Skeletal muscle cell (primary cell): ENCODE results near the gene COL12A1.
A peak's percentile ranks its signal among the peaks of the same experiment; 100 is the strongest.

Experiments used
- DNase-seq: peaks from one replicate; pipeline ENCODE4 v3.0.0-alpha.2; 2010; ENCODE audit warnings: low read depth
- H3K4me3 ChIP-seq: 2 replicates; pipeline ENCODE4 v1.5.1; 2011; ENCODE audit warnings: low read depth, mild to moderate bottlenecking, control low read depth, low read length, moderate library complexity

Gene COL12A1

GRCh38 chr6:75084872-75085381 lies 120.9 kb downstream of the COL12A1 start:
- DNase-seq = no peak
- no peak overlapping the region for H3K4me3 ChIP-seq

GRCh38 chr6:75084018-75084417 lies 121.8 kb downstream of the COL12A1 start:
- no peak overlapping the region for H3K4me3 ChIP-seq
- DNase-seq = no peak

GRCh38 chr6:75081921-75082320 lies 123.9 kb downstream of the COL12A1 start:
- no peak overlapping the region for H3K4me3 ChIP-seq
- no peak for DNase-seq

GRCh38 chr6:75081047-75081446 lies 124.8 kb downstream of the COL12A1 start:
- DNase-seq = no peak
- H3K4me3 ChIP-seq = no peak overlapping the region

GRCh38 chr6:75079589-75079988 lies 126.3 kb downstream of the COL12A1 start:
- no peak for DNase-seq
- no peak overlapping the region for H3K4me3 ChIP-seq

- no peak overlapping the region for H3K4me3 ChIP-seq
- no peak for DNase-seq
Observed at GRCh38 chr6:75077701-75078100, 128.2 kb downstream of the COL12A1 start.

GRCh38 chr6:75076009-75076408 lies 129.8 kb downstream of the COL12A1 start:
- no peak for DNase-seq
- no peak overlapping the region for H3K4me3 ChIP-seq

GRCh38 chr6:75070244-75070643 lies 135.6 kb downstream of the COL12A1 start:
- H3K4me3 ChIP-seq = no peak overlapping the region
- no peak for DNase-seq

- no peak overlapping the region for H3K4me3 ChIP-seq
- peak; percentile 26 for DNase-seq
Observed at GRCh38 chr6:75065523-75065922, 140.3 kb downstream of the COL12A1 start.

GRCh38 chr6:75052491-75052890 lies 153.4 kb downstream of the COL12A1 start:
- DNase-seq = no peak

GRCh38 chr6:75049308-75049707 lies 156.5 kb downstream of the COL12A1 start:
- no peak overlapping the region for H3K4me3 ChIP-seq
- DNase-seq = no peak

More at GRCh38 chr6:75052491-75052890, 153.4 kb downstream of the COL12A1 start:
- H3K4me3 ChIP-seq = no peak overlapping the region

GRCh38 chr6:75044846-75045245 lies 161.0 kb downstream of the COL12A1 start:
- no peak overlapping the region for H3K4me3 ChIP-seq
- DNase-seq = no peak

- no peak overlapping the region for H3K4me3 ChIP-seq
- DNase-seq = no peak
Observed at GRCh38 chr6:75041381-75041780, 164.5 kb downstream of the COL12A1 start.
